Lung (tissue), 12 donors: ENCODE results near the gene CEBPE. TPM values are rescaled to one million over a fixed set of nuclear protein-coding genes. Genes with fewer than 3 reads are reported as not detected.

Experiments used
- ATAC-seq: fragments of 200-7000 bp; cut with Tn5 transposase; one replicate; pipeline ENCODE4 v1.9.1; 2020; ENCODE audit warnings: moderate number of reproducible peaks; ENCODE audit not compliant: insufficient read depth, low FRiP score
- DNase-seq, 3 donors: peaks; one replicate each; pipeline ENCODE4 v3.0.0-alpha.2; 2013 to 2017
- H3K27ac ChIP-seq, 2 donors: one replicate each; pipeline ENCODE4 v1.5.1; 2013; ENCODE audit warnings: mild to moderate bottlenecking in 2 of 2, moderate library complexity in 2 of 2, control low read depth in 1 of 2, inconsistent platforms in 1 of 2, low read depth in 1 of 2, low read length in 1 of 2
- H3K27me3 ChIP-seq, 3 donors: one replicate each; pipeline ENCODE4 v1.5.1; 2013; ENCODE audit warnings: low read length in 2 of 3; ENCODE audit not compliant: control insufficient read depth in 3 of 3, insufficient read depth in 3 of 3
- H3K36me3 ChIP-seq, 4 donors: one replicate each; pipeline ENCODE4 v1.5.1; 2013; ENCODE audit warnings: low read length in 4 of 4, mild to moderate bottlenecking in 1 of 4, moderate library complexity in 1 of 4; ENCODE audit not compliant: control insufficient read depth in 4 of 4, insufficient read depth in 4 of 4
- H3K4me1 ChIP-seq, 5 donors: one replicate each; pipeline ENCODE4 v1.5.1; 2013; ENCODE audit warnings: low read length in 5 of 5, mild to moderate bottlenecking in 2 of 5, moderate library complexity in 1 of 5; ENCODE audit not compliant: control insufficient read depth in 5 of 5, insufficient read depth in 5 of 5
- H3K4me3 ChIP-seq: one replicate; pipeline ENCODE4 v1.5.1; 2013; ENCODE audit warnings: mild to moderate bottlenecking, control low read depth, moderate library complexity
- H3K9ac ChIP-seq, 2 donors: one replicate each; pipeline ENCODE4 v1.5.1; 2013; ENCODE audit warnings: low read length in 2 of 2, control low read depth in 1 of 2; ENCODE audit not compliant: insufficient read depth in 1 of 2
- H3K9me3 ChIP-seq, 4 donors: one replicate each; pipeline ENCODE4 v1.5.1; 2013; ENCODE audit warnings: low read length in 3 of 4, mild to moderate bottlenecking in 1 of 4, moderate library complexity in 1 of 4; ENCODE audit not compliant: control insufficient read depth in 4 of 4, insufficient read depth in 3 of 4
- CTCF ChIP-seq: IDR thresholded peaks from 2 replicates; pipeline ENCODE4 v1.5.1; 2012; ENCODE audit warnings: mild to moderate bottlenecking; ENCODE audit errors: control extremely low read depth, extremely low read depth
- WGBS, 2 donors: extraction: QIAGEN DNeasy Blood & Tissue Kit; methylation state at CpG; one replicate each; pipeline ENCODE4 v1.1.7; 2013; 5-methylcytosine and 5-hydroxymethylcytosine counted together
- polyA plus RNA-seq, 2 donors: library from polyadenylated mRNA; stranded (reverse); fragments of 200-250 nt; gene quantifications; one replicate each; pipeline ENCODE4 v1.2.1, GENCODE V29; 2013
- total RNA-seq, 2 donors: library from RNA; depleted of rRNA in 1 of 2; stranded (reverse); fragments of >200 nt in 1 of 2; gene quantifications; one replicate each; pipeline ENCODE4 v1.2.1, GENCODE V29; 2014 to 2021
- donor health status: control.
- donor health status: control.
- donor health status: Bipolar disorder and iron deficiency.
- donor health status: healthy.
- donor health status: DM: yes; HTN: yes; CAD: no.

The CEBPE gene
- total and polyA plus RNA-seq, 4 donors = 0.16 to 3.5 (median 0.67) TPM; not detected in 1

GRCh38 chr14:23120541-23121251, 1.6 kb upstream of the CEBPE start:
- Histone ChIP-seq H3K27ac (no peak overlapping the region), H3K27me3 (no peaks in the 10 kb centered on the region), H3K36me3 (peaks cover 0 to 2% (median 0%) of the 10 kb centered on the region in 4 donors), H3K9ac (no peak overlapping the region), H3K4me1 (peaks cover 0 to 25% (median 11%) of the 10 kb centered on the region in 5 donors), H3K4me3 (no peak overlapping the region), H3K9me3 (no peaks in the 10 kb centered on the region)
- 9 to 15% methylated on average over 9 of the region's 9 CpGs for WGBS, 2 donors
- ATAC-seq = peak; percentile 88
- TF ChIP-seq CTCF = peak; percentile 100
- peak; percentile 92 for DNase-seq

- no peak overlapping the region for H3K9ac ChIP-seq
- ATAC-seq = no peak
Observed at GRCh38 chr14:23119363-23120327, 590 bp upstream of the CEBPE start.

DNA sequence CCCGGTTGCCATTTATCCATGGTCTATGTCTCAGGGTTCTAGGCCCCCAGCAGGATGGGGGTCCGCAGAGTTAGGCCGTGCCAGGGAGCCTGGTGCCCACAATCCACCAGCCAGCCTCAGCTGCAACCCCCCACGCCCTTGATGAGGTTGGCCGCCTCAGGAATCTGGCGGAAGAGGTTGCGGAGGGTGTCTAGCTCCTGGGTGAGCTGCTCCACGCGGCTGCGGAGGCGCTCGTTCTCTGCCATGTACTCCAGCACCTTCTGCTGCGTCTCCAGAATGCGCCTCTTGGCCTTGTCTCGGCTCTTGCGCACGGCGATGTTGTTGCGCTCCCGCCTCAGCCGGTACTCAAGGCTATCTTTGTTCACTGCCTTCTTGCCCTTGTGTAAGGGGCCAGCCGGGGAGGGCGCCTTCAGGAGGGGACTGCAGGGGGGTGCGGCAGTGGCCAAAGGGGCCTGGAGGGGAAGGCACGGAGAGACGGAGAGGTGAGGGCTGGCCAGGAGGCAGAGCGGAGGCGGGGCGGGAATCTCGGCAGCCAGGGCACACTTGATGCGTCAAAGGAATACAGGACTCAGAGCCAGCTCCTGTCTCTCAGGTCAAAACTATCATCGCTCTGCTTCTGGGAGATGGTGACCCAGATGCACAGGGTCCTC, 1.6 kb downstream of the CEBPE start:
- Histone ChIP-seq H3K27ac (no peak overlapping the region), H3K27me3 (no peaks in the 10 kb centered on the region), H3K4me3 (no peak overlapping the region), H3K9ac (no peak overlapping the region), H3K9me3 (no peaks in the 10 kb centered on the region), H3K4me1 (peaks cover 0 to 47% (median 17%) of the 10 kb centered on the region in 5 donors), H3K36me3 (no peaks in the 10 kb centered on the region)
- no peak for TF ChIP-seq CTCF
- DNase-seq (no peak), ATAC-seq (no peak)
- 59 to 82% methylated on average over 32 of the region's 32 CpGs for WGBS, 2 donors

More at GRCh38 chr14:23119363-23120327, 590 bp upstream of the CEBPE start:
- H3K9me3 ChIP-seq = no peaks in the 10 kb centered on the region
- peak overlapping the region in 1 of 2 donors; percentile 40 for H3K27ac ChIP-seq
- DNase-seq = no peak
- no peaks in the 10 kb centered on the region for H3K36me3 ChIP-seq
- H3K4me3 ChIP-seq = no peak overlapping the region
- 29 to 66% methylated on average over 16 of the region's 16 CpGs for WGBS, 2 donors
- no peak for TF ChIP-seq CTCF
- H3K4me1 ChIP-seq = peaks cover 0 to 33% (median 18%) of the 10 kb centered on the region in 5 donors
- H3K27me3 ChIP-seq = no peaks in the 10 kb centered on the region
